Measurements from ENCODE around the gene COL13A1. TPM values are rescaled to one million over a fixed set of nuclear protein-coding genes. Genes with fewer than 3 reads are reported as not detected.
A peak's percentile ranks its signal among the peaks of the same experiment; 100 is the strongest.

The COL13A1 gene
- total RNA-seq, 4 donors from 2014 or later: 0.19 to 6.9 (median 2.4) TPM

DNA sequence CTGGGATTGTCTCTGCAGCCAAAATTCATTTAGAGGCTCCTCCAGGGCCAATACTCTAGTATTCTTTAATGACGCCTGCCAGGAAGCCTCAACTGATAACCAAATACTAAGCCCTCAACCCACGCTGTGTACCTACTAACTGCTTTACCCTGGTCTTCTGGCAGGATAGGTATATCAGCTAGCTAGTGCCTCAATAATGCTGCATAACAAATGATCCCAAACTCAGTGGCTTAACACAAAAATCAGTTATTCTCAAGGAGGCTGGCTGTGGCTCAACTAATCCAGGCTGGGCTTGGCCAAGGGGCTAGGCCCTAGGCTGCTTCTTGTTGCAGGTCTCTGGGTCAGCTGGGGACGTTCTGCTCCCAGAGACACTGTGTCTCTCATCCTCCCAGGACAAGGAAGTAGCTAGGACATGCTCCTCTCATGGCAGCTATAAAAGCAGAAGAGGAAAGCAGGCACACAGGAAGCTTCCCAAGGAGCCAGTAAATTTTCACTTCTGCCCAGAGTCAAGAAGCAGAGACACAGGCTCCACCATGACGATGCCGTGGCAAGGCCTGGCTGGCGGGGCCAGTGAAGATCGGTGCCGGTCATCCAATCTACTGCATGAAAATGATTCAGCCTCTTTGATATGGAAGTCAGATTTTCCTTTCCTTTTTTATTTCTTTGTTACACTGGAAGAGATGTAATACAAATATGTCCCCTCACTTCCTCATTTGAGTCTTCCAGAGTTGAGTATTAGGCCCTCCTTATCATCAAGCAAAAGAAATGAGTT is 28.6 kb upstream of the COL13A1 start:
- in situ Hi-C loops (cut with MboI; ENCODE audit: low sequenced_read_pairs in 4 of 4) (no loop called here), intact Hi-C loops (cut with DNase I; ENCODE audit: low total_unique reads) (no loop called here)
- DNase-seq (peak in 1 of 2 donors; percentile 15), ATAC-seq (no peak)
- Histone ChIP-seq H3K4me1 (no peaks in the 10 kb centered on the region), H3K4me3 (no peak overlapping the region), H3K27ac (no peak overlapping the region), H3K36me3 (no peaks in the 10 kb centered on the region), H3K27me3 (peaks cover 0 to 2% (median 0%) of the 10 kb centered on the region in 3 donors), H3K9me3 (no peaks in the 10 kb centered on the region)
- TF ChIP-seq, protein P1, sequence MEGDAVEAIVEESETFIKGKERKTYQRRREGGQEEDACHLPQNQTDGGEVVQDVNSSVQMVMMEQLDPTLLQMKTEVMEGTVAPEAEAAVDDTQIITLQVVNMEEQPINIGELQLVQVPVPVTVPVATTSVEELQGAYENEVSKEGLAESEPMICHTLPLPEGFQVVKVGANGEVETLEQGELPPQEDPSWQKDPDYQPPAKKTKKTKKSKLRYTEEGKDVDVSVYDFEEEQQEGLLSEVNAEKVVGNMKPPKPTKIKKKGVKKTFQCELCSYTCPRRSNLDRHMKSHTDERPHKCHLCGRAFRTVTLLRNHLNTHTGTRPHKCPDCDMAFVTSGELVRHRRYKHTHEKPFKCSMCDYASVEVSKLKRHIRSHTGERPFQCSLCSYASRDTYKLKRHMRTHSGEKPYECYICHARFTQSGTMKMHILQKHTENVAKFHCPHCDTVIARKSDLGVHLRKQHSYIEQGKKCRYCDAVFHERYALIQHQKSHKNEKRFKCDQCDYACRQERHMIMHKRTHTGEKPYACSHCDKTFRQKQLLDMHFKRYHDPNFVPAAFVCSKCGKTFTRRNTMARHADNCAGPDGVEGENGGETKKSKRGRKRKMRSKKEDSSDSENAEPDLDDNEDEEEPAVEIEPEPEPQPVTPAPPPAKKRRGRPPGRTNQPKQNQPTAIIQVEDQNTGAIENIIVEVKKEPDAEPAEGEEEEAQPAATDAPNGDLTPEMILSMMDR (IDR thresholded peaks at IDR 0.05 in 4 of 5, conservative IDR thresholded peaks at IDR 0.05 in 1 of 5): no peak
- TF ChIP-seq POLR2A (IDR thresholded peaks at IDR 0.05): no peak

DNA sequence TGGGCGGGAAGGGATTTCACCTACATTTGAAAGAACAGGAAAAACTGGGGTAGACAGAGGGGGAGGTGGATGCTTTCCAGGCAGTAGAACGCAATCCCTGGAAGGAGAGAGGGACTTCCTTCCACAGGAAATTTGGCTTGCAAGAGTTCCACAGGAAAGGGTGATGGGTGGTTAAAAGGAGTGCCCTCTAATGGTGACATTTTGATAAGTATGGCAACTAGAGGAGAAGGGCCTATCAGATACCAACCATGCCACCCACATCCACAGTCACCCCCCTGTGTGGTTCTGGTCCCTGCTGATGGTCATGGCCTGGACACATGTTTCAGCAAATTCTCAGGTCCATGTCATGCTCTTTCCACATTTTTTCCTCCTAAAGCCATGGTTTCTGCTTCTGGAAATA is 27.1 kb upstream of the COL13A1 start:
- Histone ChIP-seq H3K4me3 (no peak overlapping the region), H3K27ac (no peak overlapping the region), H3K4me1 (no peaks in the 10 kb centered on the region), H3K36me3 (no peaks in the 10 kb centered on the region), H3K9me3 (no peaks in the 10 kb centered on the region), H3K27me3 (no peaks in the 10 kb centered on the region)
- intact Hi-C loops (cut with DNase I; ENCODE audit: low total_unique reads): no loop called here
- ATAC-seq (no peak), DNase-seq (no peak)
- TF ChIP-seq, protein P1 (IDR thresholded peaks at IDR 0.05 in 4 of 5, conservative IDR thresholded peaks at IDR 0.05 in 1 of 5): no peak
- TF ChIP-seq POLR2A (IDR thresholded peaks at IDR 0.05): no peak
- in situ Hi-C loops (cut with MboI; ENCODE audit: low sequenced_read_pairs in 4 of 4): no loop called here

DNA sequence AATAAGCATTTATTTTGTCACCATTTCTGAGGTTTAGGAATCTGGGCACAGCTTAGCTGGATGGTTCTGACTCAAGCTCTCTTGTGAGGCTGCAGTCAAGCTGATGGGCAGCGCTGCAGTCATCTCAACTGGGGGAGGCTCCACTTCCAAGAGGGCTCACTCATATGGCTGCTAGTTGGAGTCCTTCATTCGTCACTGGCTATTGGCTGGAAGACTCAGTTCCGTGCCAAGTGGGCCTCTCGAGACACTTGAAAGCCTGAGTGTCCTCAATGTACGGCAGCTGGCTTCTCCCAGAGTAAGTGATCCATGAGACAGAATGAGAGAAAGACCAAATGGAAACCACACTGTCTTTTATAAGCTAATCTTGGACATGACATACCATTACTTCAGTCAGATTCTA is 21.6 kb upstream of the COL13A1 start:
- ATAC-seq (no peak), DNase-seq (no peak)
- no peaks in the 10 kb centered on the region for H3K27me3 ChIP-seq
- no peak for TF ChIP-seq POLR2A (IDR thresholded peaks at IDR 0.05)
- TF ChIP-seq, protein P1 (IDR thresholded peaks at IDR 0.05 in 4 of 5, conservative IDR thresholded peaks at IDR 0.05 in 1 of 5): no peak
- in situ Hi-C loops (cut with MboI; ENCODE audit: low sequenced_read_pairs in 4 of 4) (no loop called here), intact Hi-C loops (cut with DNase I; ENCODE audit: low total_unique reads) (no loop called here)
- H3K27ac ChIP-seq: no peak overlapping the region
- H3K36me3 ChIP-seq: no peaks in the 10 kb centered on the region
- H3K4me3 ChIP-seq: no peak overlapping the region
- H3K4me1 ChIP-seq: no peaks in the 10 kb centered on the region
- no peaks in the 10 kb centered on the region for H3K9me3 ChIP-seq

DNA sequence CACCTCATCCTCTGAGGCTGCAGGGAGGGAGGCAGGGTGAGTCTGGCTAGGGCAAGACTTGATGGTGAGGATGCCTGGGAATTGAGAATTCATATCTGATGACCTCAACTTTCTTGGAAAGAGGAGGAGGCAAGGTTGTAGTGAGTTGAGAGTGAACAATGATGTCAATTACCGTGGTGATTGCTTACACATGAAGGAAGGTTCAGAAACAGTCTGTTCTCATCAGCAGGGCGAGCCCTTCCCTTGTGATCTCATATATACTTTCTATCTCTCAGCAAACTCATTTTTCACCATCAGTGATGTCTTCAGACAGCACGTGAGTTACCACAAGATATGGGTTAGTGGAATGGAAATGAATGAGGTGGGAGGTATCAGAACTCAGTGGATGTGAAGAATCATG is 20.1 kb upstream of the COL13A1 start:
- DNase-seq (no peak), ATAC-seq (no peak)
- Histone ChIP-seq H3K4me3 (no peak overlapping the region), H3K9me3 (no peaks in the 10 kb centered on the region), H3K4me1 (no peaks in the 10 kb centered on the region), H3K27me3 (no peaks in the 10 kb centered on the region), H3K36me3 (no peaks in the 10 kb centered on the region), H3K27ac (no peak overlapping the region)
- intact Hi-C loops (cut with DNase I; ENCODE audit: low total_unique reads) (no loop called here), in situ Hi-C loops (cut with MboI; ENCODE audit: low sequenced_read_pairs in 4 of 4) (no loop called here)
- TF ChIP-seq, protein P1 (IDR thresholded peaks at IDR 0.05 in 4 of 5, conservative IDR thresholded peaks at IDR 0.05 in 1 of 5): no peak
- no peak for TF ChIP-seq POLR2A (IDR thresholded peaks at IDR 0.05)
